Activated CD4-positive, alpha-beta T cell treated with anti-CD3 and anti-CD28 coated beads for 48 hours (primary cell): ENCODE data around the gene CFAP57.
"Not testable (repeated sequence)": the region's sequence is repeated elsewhere in the genome, so short reads cannot be mapped to it uniquely, and the experiment has no call there.

Source experiments
- DNase-seq: peaks from one replicate; pipeline ENCODE4 v3.0.0-alpha.2; 2020

CFAP57 gene

GRCh38 chr1:43174873-43175272, 2.7 kb downstream of the CFAP57 start:
- no peak for DNase-seq

DNA sequence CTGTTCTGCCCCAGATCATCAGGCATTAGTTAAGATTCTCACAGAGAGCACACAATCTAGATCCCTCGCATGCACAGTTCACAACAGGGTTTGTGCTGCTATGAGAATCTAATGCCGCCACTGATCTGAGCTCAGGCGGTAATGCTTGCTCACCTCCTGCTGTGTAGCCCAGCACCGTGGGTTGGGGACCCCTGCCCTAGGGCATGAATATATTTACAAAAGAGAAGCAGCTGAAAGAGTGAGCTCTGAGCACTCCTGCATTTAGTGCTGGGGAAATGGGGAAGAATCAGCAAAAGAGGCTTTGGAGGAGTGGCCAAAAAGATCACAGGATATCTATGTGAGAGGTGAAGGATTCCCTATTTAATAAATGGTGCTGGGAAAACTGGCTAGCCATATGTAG, 5.6 kb downstream of the CFAP57 start:
- DNase-seq = no peak

- no peak for DNase-seq
Observed at GRCh38 chr1:43184388-43184787, 12.3 kb downstream of the CFAP57 start.

GRCh38 chr1:43184995-43185394, 12.9 kb downstream of the CFAP57 start:
- no peak for DNase-seq

DNA sequence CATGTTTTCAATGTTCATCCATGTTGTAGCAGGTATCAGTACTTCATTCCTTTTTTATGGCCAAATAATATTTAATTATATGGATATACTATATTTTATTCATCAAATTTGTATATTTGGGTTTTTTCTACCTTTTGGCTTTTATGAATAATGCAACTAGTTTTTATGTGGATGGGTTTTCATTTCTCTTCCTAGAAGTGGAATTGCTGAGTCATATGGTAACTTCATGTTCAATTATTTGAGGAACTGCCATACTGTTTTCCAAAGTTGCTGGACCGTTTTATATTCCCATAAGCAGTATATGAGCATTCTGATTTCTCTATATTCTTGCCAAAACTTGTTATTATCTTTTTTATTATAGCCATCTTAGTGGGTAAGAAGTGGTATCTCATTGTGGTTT, 16.0 kb downstream of the CFAP57 start:
- no peak for DNase-seq

DNA sequence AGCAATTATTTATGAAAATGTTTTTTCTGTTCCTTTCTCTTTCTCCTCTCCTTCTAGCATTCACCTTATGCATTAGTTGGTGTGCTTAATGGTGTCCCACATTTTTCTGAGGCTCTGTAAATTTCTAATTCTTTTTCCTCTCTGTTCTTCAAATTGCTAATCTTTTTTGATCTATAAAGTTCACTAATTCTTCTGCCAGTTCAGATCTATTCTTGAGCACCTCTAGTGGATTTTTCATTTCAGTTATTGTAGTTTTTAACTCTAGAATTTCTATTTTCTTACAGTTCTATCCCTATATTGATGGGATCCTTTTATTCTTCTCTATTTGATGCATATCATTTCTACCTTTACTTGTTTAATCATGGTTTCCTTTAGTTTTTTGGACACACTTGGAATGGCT, 22.4 kb downstream of the CFAP57 start:
- no peak for DNase-seq

- no peak for DNase-seq
Observed at GRCh38 chr1:43197343-43198127, 25.4 kb downstream of the CFAP57 start.

DNA sequence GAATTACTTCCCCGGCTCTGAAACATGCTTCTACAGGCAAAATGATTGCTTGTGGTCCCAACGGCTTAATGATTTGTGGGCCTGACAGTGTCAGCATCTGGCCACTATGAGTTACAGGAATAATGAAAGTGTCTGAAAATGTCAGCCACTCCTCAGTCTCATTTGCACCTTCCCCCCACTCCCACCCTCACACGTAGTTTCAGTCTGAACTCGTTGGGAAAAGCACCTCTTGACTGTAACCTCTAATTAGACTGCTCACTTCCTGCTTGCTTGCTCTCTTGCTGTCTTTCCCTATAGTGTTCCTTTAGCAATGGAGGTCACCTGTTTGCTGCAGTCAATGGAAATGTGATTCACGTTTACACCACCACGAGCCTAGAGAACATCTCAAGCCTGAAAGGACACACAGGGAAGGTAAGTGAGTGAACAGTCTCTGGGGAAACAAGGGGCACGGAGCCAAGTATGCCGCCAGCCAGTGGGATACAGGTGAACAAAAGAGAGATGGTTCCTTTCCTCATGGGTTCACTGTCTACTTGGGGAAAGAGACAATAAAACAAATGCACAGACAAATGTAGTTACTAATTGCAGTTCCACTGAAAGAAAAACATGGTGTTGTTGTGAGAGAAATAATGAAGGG, 27.1 kb downstream of the CFAP57 start:
- DNase-seq = peak; percentile 13

DNA sequence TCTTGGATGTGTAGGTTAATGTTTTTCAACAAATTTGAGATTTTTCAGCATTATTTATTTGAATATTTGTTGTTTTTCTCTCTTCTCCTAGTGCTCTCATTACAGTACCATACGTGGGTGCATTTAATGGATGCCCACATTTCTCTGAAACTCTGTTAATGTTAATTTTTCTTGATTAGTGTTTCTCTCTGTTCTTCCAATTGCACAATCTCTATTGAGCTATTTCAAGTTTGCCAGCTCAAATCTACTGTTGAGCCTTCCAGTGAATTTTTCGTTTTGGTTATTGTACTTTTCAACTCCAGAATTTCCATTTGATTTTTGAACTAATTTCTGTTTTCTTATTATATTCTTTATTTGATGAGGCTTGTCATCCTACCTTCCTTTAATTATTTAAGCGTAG, 31.7 kb downstream of the CFAP57 start:
- no peak for DNase-seq

DNA sequence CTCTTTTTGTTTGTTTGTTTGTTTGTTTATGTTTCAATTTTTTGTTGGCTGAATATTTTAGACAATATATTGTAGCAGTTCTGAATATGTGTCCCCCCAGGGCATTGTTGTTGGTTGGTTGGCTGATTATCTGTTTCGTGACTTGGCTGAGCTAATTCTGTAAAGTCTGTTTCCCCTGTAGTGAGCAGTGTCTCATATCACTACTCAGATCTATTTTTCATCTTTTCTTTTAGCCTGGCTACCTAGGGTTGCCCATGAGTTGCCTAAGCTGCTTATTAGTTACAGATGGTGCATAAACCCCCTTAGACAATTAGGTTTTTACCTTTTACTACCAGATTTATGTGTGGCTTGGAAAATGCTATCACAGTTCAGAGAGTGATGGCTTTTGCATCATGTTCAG, 32.3 kb downstream of the CFAP57 start:
- DNase-seq = no peak

DNA sequence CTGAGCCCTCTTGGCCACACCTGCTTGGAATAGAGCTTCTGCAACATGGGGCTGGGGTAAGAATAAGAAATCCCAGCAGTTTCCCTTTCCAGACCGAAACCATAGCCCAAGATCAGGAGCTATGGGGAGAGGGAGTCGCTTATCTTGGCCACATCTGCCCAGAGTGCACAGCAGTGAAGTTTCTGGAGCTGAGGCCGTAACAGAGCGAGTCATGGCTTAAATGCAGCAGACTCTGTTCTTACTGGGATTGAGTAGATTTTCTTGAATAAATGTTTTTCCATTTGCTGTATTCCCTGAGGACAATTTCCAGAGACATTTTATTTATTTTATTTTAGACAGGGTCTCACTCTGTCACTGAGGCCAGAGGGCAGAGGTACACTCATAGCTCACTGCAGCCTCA, 33.5 kb downstream of the CFAP57 start:
- DNase-seq = no peak

DNA sequence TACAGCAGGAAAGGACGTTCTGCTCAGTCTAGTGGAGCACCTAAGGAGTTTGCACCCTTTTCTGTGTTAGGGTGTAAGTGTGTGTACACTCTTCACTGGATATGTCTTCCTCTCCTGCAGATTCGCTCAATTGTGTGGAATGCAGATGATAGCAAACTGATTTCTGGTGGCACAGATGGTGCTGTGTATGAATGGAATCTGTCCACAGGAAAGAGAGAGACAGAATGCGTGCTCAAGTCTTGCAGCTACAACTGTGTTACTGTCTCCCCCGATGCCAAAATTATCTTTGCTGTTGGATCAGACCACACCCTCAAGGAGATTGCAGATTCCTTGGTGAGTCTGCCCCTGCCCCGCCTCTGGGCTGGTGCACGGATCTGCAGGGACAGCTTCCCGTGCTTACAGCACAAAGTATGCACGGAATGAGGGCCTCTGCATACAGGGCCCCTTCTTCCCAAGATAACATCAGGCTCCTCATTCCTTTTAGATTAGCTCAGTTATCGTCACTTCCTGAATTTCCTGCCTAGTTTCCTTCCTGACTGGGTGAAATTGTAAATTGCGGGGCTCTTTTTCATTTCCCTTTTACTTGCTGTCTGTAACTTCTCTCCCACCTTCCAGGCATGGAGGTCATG, 34.6 kb downstream of the CFAP57 start:
- no peak for DNase-seq

GRCh38 chr1:43207229-43207853, 35.2 kb downstream of the CFAP57 start:
- DNase-seq = no peak

- DNase-seq = not testable (repeated sequence)
Observed at GRCh38 chr1:43208277-43208676, 36.1 kb downstream of the CFAP57 start.

DNA sequence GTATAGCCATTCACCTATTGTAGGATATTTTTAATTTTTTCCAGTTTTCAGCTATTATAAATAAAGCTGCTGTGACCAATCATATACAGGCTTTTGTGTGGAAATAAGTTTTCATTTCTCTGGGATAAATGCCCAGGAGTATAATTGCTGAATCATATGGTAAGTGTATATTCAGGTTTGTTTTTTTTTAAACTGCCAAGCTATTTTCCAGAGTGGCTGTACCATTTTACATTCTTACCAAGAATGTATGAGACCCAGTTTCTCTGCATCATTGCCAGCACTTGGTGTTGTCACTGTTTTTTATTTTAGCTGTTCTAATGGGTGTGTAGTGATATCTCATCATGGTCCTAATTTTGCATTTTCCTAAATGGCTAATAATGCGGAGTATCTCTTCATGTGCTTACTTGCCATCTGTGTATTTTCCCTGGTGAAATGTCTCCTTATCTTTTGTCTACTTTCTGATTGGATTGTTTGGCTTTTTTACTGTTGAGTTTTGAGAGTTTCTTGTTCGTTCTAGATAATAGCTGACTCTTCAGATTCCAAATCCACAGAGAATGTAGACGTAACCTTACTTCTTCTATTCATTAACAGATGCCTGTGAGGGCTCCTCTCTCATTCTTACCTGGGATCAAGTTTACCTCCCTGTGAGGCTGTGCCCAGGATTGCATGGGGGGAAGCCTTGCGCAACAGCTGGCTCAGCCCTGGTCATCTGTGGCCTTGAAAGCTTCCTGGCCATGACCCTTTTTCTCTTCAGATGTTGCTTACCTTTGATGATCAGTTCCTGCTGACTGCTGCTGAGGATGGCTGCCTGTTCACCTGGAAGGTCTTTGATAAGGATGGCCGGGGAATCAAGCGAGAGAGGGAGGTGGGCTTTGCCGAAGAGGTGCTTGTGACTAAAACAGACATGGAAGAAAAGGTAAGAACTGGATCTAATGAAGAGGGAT, 42.6 kb downstream of the CFAP57 start:
- no peak for DNase-seq

- DNase-seq = no peak
Observed at GRCh38 chr1:43217747-43218146, 45.6 kb downstream of the CFAP57 start.

GRCh38 chr1:43220905-43221778, 49.0 kb downstream of the CFAP57 start:
- no peak for DNase-seq

DNA sequence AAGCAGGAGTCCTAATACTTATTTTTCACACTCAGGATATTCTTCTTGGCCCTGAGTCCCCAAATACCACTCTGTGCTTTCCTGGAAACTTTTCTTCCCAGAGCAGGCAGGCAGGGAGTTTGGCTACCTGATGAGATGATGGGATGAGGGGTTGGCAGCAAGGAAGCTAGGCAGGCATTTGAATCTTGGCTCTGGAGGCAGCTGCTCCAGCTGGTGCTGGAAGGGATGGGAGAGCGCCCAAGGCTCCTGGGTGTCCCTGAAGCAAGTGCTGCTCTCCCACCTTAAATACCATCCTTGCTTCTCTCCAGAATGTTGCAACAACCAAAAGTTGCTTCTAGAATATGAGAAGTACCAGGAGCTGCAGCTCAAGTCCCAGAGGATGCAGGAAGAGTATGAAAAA, 49.7 kb downstream of the CFAP57 start:
- DNase-seq = no peak

GRCh38 chr1:43222879-43223278, 50.7 kb downstream of the CFAP57 start:
- DNase-seq = no peak

DNA sequence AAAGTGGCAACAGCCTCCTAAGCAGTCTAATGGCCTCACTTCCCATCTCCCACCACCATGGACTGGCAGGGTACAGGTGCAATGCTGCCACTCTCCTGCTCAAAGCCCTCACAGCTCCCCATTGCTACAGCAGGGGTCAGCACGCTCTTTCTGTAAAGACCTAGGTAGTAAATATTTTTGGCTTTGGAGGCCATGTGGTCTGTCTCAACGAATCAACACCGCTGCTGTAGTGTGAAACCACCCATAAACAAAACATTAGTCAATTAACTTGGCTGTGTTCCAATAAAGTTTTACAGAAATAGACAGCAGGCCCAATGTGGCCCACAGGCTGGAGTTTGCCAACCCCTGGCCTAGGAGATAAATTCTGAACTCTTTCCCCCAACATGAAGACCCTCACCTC, 53.0 kb downstream of the CFAP57 start:
- DNase-seq = no peak

GRCh38 chr1:43227143-43227764, 55.1 kb downstream of the CFAP57 start:
- DNase-seq = peak; percentile 91
